HPDE6-E6E7 (cell line): ENCODE measurements around the gene AFF2.
"Not testable (repeated sequence)": the region's sequence is repeated elsewhere in the genome, so short reads cannot be mapped to it uniquely, and the experiment has no call there.

Experiments used
- DNase-seq: peaks from one replicate; pipeline ENCODE4 v3.0.0; 2011; ENCODE audit warnings: missing footprints; ENCODE audit errors: extremely low spot score

AFF2 gene

DNA sequence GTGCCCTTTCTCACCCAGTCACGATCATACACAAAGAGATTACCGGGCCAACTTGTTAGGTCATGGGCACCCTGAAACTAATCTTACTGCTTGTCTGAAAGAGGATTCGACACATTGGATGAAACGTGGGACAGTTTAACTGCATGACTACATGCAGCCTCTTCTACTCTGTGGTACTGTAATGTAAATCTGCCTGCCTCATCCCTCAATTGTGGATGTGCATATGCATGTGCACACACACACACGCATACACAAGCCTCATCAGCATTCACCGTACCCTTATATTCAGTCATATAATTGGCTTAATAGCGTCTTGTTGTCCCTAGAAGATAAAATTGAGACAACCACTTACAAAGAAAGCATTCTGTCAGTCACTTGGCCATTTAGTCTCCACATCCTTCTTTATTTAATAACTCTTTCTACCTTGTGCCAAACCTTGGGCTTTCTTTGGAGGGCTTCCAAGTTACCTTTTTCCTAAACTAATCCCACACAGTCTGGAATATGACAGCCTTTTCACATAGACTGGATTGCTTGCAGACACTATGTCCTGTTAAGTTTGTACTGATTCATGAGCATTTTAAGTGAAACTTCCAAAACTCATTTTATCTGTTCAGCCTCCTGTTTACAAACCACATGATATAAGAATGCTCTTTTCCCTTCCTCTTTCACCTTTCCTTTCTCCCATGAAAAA is 132.9 kb downstream of the AFF2 start:
- no peak for DNase-seq

DNA sequence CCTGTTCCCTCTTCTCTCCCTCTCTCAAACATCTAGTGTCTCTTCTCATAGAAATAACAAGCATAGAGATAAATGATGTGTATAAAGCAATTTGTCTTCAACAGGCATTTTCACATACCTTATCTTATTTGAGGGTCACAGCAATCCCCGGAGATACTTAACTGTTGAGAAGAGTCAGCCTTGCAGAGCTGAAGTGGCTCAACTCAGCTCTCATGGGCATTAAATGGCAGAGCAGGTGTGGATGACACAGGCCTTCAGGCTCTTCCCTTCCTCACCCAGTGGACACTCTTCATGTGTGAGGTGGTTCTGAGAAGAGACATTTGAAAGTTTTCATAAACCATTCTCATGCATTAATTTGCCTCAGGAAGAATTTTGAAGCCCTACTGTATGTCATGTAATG is 134.2 kb downstream of the AFF2 start:
- DNase-seq, result no peak

DNA sequence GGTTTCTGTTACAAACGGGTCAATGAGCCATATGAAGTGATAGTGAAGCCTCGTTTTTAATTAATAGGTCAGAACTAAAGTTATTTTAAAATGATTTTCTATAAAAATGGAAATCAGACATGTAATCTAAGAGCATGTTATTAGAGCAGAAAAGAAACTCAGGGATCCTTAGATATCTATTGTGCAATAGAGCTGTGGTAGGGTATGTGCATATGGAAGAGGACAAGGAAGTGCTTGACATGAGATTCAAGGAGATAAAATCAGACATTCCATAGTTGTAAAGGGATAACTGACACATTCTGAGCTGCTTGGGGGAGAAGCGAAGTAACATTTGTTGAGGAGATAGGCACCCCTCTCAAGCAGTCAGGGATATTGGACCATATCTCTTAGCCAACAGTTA is 143.0 kb downstream of the AFF2 start:
- no peak for DNase-seq

DNA sequence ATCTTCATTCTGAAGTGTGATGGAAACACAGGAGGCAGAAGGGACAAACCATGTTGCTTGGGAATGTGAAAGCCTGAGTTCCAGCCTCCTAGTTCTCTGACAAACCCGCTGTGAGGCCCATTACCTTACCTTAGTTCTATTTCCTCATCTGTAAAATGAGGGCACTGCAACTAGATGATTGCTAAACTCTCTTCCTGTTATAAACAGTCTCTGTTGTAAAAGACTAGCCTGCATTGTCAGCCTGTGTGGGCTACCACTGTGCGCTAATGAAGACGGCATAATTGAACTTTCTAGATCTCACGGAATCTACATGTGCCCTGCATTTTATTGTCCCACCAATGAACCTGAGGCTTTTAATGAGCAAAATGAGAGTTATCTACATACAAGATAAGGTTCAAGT is 147.2 kb downstream of the AFF2 start:
- no peak for DNase-seq

DNA sequence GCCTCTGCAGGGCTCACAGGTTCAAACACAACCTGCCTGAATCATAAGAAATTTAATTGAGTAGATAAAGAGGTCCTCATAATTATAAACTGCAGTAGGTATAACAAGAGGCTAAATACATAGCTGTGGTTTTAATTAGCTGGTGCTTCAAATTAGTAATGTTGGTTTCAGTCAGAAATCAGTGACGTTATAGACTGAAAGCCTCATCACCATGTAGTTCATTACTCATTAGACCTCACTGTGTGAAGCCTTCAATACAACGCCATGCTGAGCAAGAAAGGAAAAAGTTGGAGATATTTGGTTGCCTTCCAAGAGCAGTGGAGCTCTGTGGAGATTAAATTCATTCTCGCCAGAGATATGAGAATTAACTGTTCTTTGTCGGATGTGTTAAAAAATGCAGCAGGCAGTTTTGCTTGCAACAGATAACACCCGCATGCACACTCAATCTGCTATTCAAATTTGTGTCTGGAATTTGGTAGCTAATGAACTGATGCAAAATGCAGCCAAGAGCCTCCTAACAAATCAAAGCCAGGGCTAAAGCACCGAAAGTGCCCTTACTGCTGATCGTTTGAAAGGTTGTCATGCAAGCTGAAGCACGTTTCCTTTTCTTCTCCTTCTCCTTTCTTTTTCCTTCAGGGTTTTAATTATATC is 148.9 kb downstream of the AFF2 start:
- DNase-seq, result no peak

DNA sequence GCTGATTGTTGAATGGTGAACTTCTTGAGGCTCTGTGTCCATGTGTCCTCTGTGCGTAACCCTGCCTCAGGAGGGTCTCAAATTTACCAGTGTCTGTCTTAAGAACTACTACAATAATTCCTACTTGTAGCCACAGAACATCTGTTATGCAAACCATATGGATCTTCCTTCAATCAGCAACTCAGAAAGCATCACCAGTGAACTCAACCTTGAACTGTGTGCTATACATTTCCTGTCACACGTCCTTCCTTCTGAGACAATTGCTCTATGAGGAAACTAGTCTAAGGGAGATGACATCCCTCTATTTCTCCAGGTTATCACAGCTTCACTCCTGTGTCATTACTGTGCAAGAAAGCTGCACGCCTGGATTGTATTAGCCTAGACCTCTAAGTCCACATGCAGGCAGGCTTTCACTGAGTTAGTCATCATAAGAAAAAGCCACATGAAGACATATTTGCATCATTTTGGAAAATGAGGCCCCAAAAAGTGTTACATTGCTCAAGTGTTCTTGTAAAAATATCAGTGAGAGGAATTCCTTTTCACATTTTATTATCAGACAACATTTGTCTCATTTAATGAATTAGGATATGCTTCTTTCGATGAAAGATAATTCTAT is 157.8 kb downstream of the AFF2 start:
- no peak for DNase-seq

DNA sequence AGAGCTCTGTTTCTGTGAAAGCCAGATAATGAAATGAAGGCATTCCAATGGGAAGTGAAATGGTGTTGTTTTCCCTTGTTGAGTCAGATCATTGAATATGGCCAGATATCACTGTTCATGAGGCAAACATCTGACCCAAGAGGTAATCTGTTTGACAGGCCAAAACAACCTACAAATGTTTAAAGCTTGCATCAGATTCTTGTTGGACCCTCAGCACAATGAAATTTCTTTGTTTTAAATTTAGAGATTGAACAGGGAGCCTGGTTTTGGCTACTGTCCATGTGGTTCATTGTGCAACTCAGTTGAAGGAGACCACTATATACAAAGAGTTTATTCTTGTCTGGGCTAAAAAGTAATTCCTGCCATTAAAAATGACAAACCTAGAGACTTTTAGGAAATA is 159.1 kb downstream of the AFF2 start:
- no peak for DNase-seq

DNA sequence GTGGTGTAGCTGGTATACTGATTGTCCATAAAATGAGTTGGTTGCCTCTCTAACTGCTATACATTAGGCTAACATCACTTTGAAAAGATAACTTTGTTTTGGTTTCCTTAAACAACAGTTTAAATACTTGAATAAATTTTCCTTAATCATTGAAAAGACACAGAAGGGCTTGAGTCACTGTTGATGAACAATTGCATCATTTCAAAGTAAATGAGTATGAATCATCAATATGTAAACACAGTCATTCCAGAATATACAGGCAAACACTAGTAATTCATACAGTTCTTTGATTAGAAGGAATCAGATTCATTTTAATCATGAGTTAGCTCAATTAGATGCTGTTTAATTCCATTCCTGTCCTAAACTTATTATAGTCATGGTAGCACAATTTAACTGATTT is 160.6 kb downstream of the AFF2 start:
- DNase-seq, result no peak

DNA sequence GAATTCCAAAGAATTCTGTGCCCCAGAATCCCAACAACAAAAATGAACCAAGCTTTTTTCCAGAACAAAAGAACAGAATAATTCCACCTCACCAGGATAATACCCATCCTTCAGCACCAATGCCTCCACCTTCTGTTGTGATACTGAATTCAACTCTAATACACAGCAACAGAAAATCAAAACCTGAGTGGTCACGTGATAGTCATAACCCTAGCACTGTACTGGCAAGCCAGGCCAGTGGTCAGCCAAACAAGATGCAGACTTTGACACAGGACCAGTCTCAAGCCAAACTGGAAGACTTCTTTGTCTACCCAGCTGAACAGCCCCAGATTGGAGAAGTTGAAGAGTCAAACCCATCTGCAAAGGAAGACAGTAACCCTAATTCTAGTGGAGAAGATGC is 161.6 kb downstream of the AFF2 start:
- DNase-seq, result no peak

DNA sequence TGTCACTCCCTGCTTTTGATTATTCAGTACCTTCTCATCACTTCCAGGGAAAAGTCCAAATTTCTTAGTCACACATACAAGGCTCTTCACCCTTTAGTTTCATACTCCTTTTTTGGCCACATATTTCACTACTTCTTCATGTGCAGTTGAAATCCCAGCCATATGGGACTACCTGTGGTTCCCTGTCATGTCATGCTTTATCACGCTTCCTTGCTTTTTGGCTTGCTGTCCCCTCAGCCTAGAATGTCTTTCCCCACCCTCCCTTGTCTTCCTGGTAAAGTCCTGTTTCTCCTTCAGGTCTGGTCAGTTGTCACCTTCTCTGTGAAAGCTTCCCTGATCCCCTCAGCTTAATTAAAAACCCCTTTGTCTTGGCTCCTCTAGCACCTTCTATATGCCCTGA is 163.8 kb downstream of the AFF2 start:
- DNase-seq, result no peak

DNA sequence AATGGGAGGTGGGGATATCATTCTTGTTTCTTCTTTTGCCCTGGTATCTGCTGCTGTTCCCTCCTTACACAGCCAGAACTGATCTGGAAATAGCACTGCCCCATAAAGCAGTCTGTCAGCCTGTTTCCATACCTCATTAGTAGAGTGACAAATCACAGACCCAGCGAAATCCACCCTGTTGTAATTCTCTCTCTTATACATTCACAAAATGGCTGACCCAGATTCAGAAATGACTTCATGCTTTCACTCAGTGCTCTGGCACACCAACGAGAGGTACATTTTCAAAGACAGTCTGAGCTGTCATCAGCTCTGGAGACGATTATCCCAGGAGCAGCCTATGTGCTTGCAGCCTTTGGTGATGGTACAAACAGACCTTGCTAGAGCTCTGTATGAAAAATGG is 164.6 kb downstream of the AFF2 start:
- DNase-seq, result no peak

DNA sequence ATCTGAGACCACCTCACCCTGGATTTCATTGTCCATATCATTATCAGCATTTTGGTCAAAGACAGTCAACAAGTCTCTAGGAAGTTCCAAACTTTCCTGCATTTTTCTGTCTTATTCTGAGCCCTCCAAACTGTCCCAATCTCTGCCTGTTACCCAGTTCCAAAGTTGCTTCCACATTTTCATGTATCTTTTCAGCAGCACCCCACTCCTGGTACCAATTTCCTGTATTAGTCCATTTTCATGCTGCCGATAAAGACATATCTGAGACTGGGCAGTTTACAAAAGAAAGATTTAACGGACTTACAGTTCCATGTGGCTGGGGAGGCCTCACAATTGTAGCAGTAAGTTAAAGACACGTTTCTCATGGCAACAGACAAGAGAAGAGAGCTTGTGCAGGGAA is 168.8 kb downstream of the AFF2 start:
- DNase-seq, result not testable (repeated sequence)

DNA sequence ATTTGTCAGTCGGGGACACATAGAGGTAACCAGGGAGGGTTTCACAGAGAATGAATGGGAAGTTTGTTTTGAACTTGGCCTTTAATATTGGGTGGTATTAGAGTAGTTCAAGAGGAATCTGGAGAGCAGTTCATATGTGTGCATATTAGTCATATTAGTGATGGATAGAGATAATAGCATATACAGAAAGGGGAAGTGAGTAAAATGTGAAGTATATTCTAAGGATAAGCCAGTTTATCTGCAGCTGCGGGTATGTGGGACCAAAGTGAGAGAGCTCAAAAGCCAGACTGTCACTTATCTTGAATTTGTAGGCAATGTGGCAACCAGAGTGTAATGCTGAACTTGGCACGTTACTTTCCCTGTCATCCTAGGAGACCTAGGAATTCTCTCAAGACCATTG is 169.9 kb downstream of the AFF2 start:
- DNase-seq, result no peak

DNA sequence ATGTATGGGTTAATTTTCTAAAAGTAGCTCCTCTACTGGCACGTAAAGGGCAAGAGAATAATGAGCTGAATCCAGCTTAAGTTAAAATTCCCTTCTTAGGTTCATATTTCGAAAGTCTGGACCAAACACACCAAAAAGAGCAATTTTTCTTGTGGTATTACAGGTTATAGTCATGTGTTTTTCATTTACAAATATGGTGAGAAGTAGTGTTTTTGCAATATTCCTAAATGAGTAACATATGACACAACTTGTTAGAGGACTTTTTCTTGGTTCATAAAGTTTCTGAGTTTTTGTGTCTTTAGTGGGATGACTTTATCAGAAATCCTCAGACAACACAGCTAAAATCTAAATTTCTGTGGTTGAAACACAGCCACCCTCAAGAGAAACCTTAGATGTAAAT is 172.1 kb downstream of the AFF2 start:
- no peak for DNase-seq

DNA sequence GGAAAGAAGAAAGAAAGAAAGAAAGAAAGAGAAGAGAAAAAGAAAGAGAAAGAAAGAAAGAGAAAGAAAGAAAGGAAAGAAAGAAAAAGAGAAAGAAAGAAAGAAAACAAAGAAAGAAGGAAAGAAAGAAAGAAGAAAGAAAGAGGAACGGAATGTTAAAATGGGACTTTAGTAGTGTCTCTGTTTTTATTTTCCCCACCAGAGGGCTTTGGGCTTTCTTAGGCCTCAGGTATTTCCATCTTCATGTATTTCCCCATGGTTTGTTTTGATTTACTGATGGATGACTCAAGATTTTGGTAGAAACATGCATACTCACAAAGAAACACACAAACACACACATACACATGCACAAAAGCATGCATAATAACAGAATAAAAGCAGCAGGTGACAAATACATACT is 181.2 kb downstream of the AFF2 start:
- DNase-seq, result no peak

DNA sequence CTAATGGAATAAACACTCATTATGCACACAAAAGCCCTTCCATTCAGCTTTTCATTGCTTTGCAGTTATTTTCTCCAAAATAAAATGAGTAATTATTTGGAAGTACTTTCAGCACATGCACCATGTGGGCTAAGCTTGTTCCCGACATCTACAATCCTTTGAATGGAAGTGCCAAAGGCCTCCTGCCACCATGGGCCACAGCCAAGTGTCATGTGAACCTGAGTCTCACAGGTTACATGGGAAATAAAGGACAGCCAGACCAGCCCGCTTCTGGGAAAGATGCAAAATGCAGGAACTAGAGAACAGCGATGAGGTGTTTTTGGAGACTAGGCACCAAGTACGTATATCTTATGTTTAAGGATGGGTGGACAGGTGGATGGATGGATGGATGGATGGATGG is 181.8 kb downstream of the AFF2 start:
- DNase-seq, result no peak

DNA sequence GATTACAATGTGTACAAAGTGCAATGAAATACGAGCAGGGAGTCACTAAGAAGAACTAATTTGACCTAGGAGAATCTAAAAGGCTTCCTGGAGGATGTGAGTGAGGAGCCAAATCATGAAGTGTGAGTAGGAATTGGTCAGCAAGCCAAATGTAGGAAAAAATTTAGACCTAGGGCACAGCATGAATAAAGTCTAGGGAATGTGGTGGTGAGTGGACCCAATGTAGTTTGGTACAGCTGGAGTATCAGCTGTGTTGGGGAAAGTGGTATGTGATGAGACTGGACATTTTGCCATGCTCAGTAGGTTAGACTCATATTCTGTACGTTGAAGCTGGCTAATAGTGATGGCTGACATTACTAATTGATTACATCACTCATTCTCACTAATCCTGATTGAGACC is 191.0 kb downstream of the AFF2 start:
- no peak for DNase-seq

DNA sequence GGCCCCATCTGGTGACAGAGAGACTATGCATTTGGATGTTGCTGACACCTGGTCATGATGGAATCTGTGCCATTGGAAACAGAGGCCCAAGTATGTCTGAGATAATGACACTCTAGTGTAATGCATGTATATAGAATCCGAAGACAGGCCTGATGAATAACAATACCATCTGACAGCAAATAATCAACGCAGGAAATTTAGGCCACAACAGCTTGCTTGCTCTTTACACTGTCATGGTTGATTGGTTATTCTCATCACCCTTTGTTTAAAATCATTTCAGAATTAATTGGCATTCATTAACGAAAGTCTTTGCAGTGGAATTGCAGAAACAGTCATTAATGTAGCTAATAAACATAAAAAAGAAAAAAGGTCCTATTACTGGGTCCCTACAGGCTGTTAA is 194.8 kb downstream of the AFF2 start:
- DNase-seq, result no peak

DNA sequence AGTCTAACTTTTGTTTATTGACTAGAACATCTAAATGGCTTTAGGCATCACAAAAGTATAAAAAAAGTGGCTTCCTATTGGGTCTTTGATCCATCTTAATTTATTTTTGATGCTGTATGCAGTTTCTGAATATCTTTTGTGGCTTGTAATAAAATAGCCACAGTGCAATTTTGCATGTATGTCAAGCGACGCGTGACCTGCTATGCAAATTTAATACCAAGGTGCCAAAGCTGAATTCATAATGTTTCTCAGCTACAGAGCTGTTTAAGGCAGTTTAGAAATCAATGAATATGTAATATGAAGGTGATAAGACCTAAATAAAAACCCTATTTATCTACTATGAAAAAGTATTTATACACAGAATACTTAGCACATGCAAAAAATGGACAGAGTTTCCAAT is 197.8 kb downstream of the AFF2 start:
- no peak for DNase-seq

DNA sequence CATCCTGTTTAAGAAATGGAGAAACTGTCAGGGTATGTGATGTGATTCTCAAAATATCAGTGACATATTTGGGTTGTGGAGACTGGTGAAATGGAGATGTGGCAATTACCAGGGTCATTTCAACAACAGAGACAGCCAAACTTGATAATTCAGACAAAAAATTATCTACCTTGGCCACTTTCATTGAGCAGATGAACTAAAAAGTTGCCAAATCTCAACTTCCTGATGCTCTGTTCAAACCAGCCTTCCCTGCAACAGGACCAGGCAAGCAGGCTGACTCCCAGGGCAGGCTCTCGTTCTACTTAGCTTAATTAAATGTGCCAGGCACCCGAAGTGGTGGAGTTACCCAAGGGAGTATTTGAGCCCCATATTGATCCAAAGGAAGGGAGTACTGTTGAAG is 199.6 kb downstream of the AFF2 start:
- DNase-seq, result no peak

DNA sequence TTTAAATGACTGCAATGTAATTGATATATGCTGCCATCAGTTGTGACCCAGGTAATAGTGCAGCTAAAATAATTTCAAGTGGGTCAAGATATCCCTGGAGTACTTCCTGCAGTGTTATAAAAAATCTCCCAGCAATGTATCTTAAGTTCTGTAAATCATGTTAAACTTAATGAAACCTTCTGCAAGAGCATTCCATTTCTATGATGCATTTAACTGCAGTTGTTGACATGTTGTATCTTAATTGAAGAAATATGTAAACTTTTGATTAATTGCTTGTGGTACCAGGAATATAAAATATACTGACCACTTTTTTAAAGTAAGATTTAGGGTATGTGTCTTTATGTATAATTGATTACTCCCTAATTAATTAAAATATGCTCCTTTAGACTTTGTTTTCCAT is 213.6 kb downstream of the AFF2 start:
- DNase-seq, result no peak

DNA sequence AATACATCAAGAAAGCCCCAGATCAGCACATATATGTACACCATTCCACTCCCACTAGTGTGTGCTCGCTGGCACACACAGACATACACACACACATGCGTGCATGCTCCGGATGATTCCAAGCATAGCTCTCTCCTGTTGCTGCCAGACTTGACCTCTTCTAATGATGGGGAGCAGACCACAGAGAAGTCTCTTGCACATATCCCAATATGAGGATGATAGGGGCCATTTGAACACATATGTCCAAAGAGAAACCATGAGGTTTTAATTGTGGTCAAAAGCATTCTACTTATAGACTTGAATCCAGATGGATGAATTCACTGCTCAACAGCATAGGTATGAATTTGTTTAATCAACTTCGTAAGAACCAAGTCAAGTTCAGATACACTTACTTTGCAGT is 214.9 kb downstream of the AFF2 start:
- DNase-seq, result no peak

DNA sequence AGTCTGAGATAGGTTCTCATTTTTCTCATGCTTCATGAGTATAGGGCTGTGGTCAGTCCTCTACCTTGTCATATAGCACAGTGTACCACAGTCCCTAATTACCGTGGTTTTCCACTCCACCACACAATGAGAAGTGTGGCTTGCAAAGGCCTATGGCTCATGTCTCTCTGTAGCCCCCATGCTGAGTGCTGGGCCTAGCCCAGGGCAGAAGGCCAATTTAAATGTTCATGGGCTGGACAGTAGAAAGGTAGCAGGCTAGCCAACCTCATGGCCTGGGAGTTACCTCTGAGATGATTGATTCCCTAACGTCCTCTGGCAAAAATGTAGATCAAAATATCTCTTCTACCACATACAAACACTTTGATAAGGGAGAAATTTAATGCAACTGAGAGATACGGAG is 222.5 kb downstream of the AFF2 start:
- no peak for DNase-seq

DNA sequence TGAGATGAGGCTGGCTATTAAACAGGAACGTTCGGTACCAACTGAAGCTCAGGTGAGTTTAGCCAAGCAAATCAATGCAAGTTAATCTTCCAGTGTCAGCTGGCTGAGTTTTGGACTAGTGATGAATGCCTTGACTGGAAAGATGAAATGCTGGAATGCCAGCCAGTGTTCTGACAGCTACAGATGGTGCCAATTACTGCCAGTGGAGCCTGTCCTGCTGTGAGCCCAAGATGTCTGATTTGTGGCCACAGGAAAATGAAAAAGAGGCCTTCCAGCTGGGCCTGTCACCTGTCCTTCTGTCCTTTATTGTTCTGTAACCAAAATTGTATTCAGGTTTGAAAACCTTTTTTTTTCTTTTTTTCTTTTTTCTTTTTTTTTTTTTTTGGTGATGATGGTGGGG is 223.1 kb downstream of the AFF2 start:
- DNase-seq, result no peak
